GM18873 (cell line): ENCODE data around the gene RAB26.
"Not testable (repeated sequence)": the region's sequence is repeated elsewhere in the genome, so short reads cannot be mapped to it uniquely, and the experiment has no call there.

Source experiments
- ATAC-seq: cut with Tn5 transposase; IDR thresholded peaks from one replicate; pipeline ENCODE4 v1.9.1; 2021; ENCODE audit warnings: mild to moderate bottlenecking, moderate library complexity, moderate number of reproducible peaks; ENCODE audit not compliant: unreplicated experiment, low FRiP score

The RAB26 gene

GRCh38 chr16:2194166-2194834 lies 45.9 kb downstream of the RAB26 start:
- no peak for ATAC-seq

GRCh38 chr16:2194852-2195321 lies 46.5 kb downstream of the RAB26 start:
- ATAC-seq, result no peak

- ATAC-seq, result no peak
These were observed 47.1 kb downstream of the RAB26 start for GRCh38 chr16:2195322-2196161.

GRCh38 chr16:2196162-2196980 lies 47.9 kb downstream of the RAB26 start, which contains the start of gene CASKIN1:
Gene CASKIN1 (minus strand): TSS chr16:2196605. CDS start chr16:2196432, 173 bp downstream.
- ATAC-seq, result no peak

- ATAC-seq, result no peak
These were observed 48.6 kb downstream of the RAB26 start for GRCh38 chr16:2196981-2197511.

- no peak for ATAC-seq
These were observed 49.3 kb downstream of the RAB26 start for GRCh38 chr16:2197765-2198164.

- no peak for ATAC-seq
These were observed 49.9 kb downstream of the RAB26 start for GRCh38 chr16:2198283-2198682.

- no peak for ATAC-seq
These were observed 50.7 kb downstream of the RAB26 start for GRCh38 chr16:2199095-2199494.

GRCh38 chr16:2199621-2200139 lies 51.3 kb downstream of the RAB26 start:
- no peak for ATAC-seq

GRCh38 chr16:2200313-2200712 lies 51.9 kb downstream of the RAB26 start:
- no peak for ATAC-seq

- ATAC-seq, result not testable (repeated sequence)
These were observed 54.8 kb downstream of the RAB26 start for GRCh38 chr16:2203119-2203688.
